K562 (cell line): Measurements from ENCODE around the gene SAP25. TPM values are rescaled to one million over a fixed set of nuclear protein-coding genes. Genes with fewer than 3 reads are reported as not detected.

ENCODE experiments used
- CTCF ChIP-seq, 3 experiments: IDR thresholded peaks in 2 of 3; conservative IDR thresholded peaks in 1 of 3; 2 replicates each; pipeline ENCODE4 v1.5.1; 2011 to 2012; ENCODE audit warnings: low read length in 3 of 3, mild to moderate bottlenecking in 3 of 3, control low read depth in 2 of 3, improper control_type of control experiment in 1 of 3, inconsistent platforms in 1 of 3, low read depth in 1 of 3, mixed read lengths in 1 of 3, moderate library complexity in 1 of 3; ENCODE audit not compliant: insufficient read depth in 2 of 3
- GABPB1 ChIP-seq: sonication (generic); formaldehyde crosslinking; IDR thresholded peaks from 2 replicates; pipeline ENCODE4 v1.8.0; 2022; ENCODE audit warnings: mild to moderate bottlenecking, missing genetic modification reagents
- GATAD2A ChIP-seq: fragments of 450-650 bp; IDR thresholded peaks from 2 replicates; pipeline ENCODE4 v1.6.1; 2017
- JUND ChIP-seq, 2 experiments: IDR thresholded peaks; 2 replicates in 1 of 2; 3 replicates in 1 of 2; pipeline ENCODE4 v1.6.1; 2011; ENCODE audit warnings: borderline replicate concordance in 2 of 2, low read depth in 2 of 2, low read length in 2 of 2, improper control_type of control experiment in 1 of 2, missing biosample characterization in 1 of 2, missing genetic modification characterization in 1 of 2, missing genetic modification reagents in 1 of 2
- MAZ ChIP-seq, 2 experiments: fragments of 450-650 bp in 1 of 2; sonication (generic) in 1 of 2; formaldehyde crosslinking; IDR thresholded peaks in 1 of 2; conservative IDR thresholded peaks in 1 of 2; 2 replicates each; pipeline versions ENCODE4 v1.4.0 to v1.5.0; 2020; ENCODE audit warnings: mild to moderate bottlenecking in 1 of 2, missing genetic modification reagents in 1 of 2
- RERE ChIP-seq: sonication (generic); formaldehyde crosslinking; IDR thresholded peaks from 2 replicates; pipeline ENCODE4 v1.8.0; 2023; ENCODE audit warnings: missing genetic modification reagents, mild to moderate bottlenecking, borderline replicate concordance
- SMAD4 ChIP-seq: fragments of 250-450 bp; sonication (Bioruptor Pico); conservative IDR thresholded peaks from 2 replicates; pipeline ENCODE4 v1.8.0; 2021; ENCODE audit warnings: inconsistent platforms, mild to moderate bottlenecking, moderate library complexity
- SUPT5H ChIP-seq: fragments of 450-650 bp; IDR thresholded peaks from 2 replicates; pipeline ENCODE4 v1.6.1; 2016
- TEAD1 ChIP-seq, 2 experiments: fragments of 450-650 bp in 1 of 2; sonication (generic) in 1 of 2; formaldehyde crosslinking; IDR thresholded peaks; 2 replicates each; pipeline versions ENCODE4 v1.4.0 to v1.8.0; 2020 to 2022; ENCODE audit warnings: mild to moderate bottlenecking in 2 of 2, missing genetic modification reagents in 1 of 2
- U2AF2 ChIP-seq: fragments of 200-400 bp; formaldehyde crosslinking; optimal IDR thresholded peaks from 2 replicates; pipeline ENCODE3; 2017; ENCODE audit warnings: low read depth, mild to moderate bottlenecking, low read length
- ZBTB8A ChIP-seq: fragments of 450-650 bp; IDR thresholded peaks from 2 replicates; pipeline ENCODE4 v1.6.1; 2018; ENCODE audit warnings: mild to moderate bottlenecking, moderate library complexity; ENCODE audit not compliant: partially characterized antibody
- ZEB2 ChIP-seq: fragments of 450-650 bp; IDR thresholded peaks from 2 replicates; pipeline ENCODE4 v1.6.1; 2016
- ZNF253 ChIP-seq: fragments of 250-450 bp; sonication (Bioruptor Pico); conservative IDR thresholded peaks from 2 replicates; pipeline ENCODE4 v1.6.1; 2021; ENCODE audit warnings: mild to moderate bottlenecking
- ZNF609 ChIP-seq: sonication (generic); formaldehyde crosslinking; IDR thresholded peaks from 2 replicates; pipeline ENCODE4 v1.8.1; 2023; ENCODE audit warnings: missing genetic modification reagents, mild to moderate bottlenecking, borderline replicate concordance
- polyA plus RNA-seq, 8 experiments: library from polyadenylated mRNA; depleted of rRNA in 4 of 8; stranded (reverse) in 5 of 8; unstranded in 3 of 8; fragments of >200 nt; fragmentation: Nextera tagmentation in 2 of 8; fragmentation: Illumina TruSeq in 1 of 8; extraction: Ambion mirVana in 2 of 8; extraction: Trizol in 1 of 8; gene quantifications; 2 replicates each; pipeline versions ENCODE4 v1.2.1 to v1.2.3, GENCODE V29; 2011 to 2014; ENCODE audit warnings: inconsistent platforms in 1 of 8, missing spikeins in 1 of 8
- total RNA-seq, 7 experiments: library from RNA; depleted of rRNA in 6 of 7; stranded (reverse); fragments of >200 nt in 6 of 7; fragmentation: Illumina TruSeq in 2 of 7; extraction: Trizol in 2 of 7; gene quantifications; 2 replicates each; pipeline versions ENCODE4 v1.2.1 to v1.2.3, GENCODE V29; 2011 to 2021; ENCODE audit warnings: low replicate concordance in 1 of 7

The SAP25 gene
- total and polyA plus RNA-seq, 9 of the 15 experiments (the other 6 are each of a cell fraction or from before 2014, with no cell fraction given): 0.13 to 5.3 (median 0.78) TPM; not detected in 1

- TF ChIP-seq JUND (IDR thresholded peaks at IDR 0.05; ENCODE audit: borderline replicate concordance, low read depth, low read length) (peak; percentile 30), JUND (tag; IDR thresholded peaks at IDR 0.05; ENCODE audit: borderline replicate concordance, low read depth, low read length) (no peak), CTCF (IDR thresholded peaks at IDR 0.05 in 2 of 3, conservative IDR thresholded peaks at IDR 0.05 in 1 of 3; ENCODE audit: insufficient read depth in 2 of 3, low read depth in 1 of 3, low read length in 3 of 3) (peak in 1 of 3 experiments; percentile 31; a peak in 1 of 6 replicates), SMAD4 (CRISPR knock-in tag) (no peak), ZEB2 (no peak), ZBTB8A (no peak), RERE (CRISPR knock-in tag) (no peak), SUPT5H (peak; percentile 18), GATAD2A (no peak), TEAD1 (CRISPR knock-in tag; IDR thresholded peaks at IDR 0.05) (0 out of 4 replicates have a peak, but pooled peaks of 1 of the 2 experiments have one; percentile 42), GABPB1 (CRISPR knock-in tag) (peak; percentile 68), U2AF2 (no peak), MAZ (CRISPR knock-in tag; conservative IDR thresholded peaks at IDR 0.05 in 1 of 2, IDR thresholded peaks at IDR 0.05 in 1 of 2) (peak; percentile 73 to 85), ZNF253 (CRISPR knock-in tag) (no peak), ZNF609 (CRISPR knock-in tag) (no peak)
Observed at GRCh38 chr7:100586266-100587025, 12.7 kb upstream of the SAP25 start, which contains the start of gene FBXO24 (continued).
